OCI-LY3 (cell line): ENCODE data around the gene EHBP1L1.

Experiments
- CTCF ChIP-seq: fragments of 200-600, 300-600 bp; sonication (generic); IDR thresholded peaks from 2 replicates; pipeline ENCODE4 v1.5.1; 2014; ENCODE audit warnings: antibody characterized with exemption, low read length, low read depth
- EZH2phosphoT487 ChIP-seq: fragments of 200-600 bp; shearing (Covaris generic); IDR thresholded peaks from 2 replicates; pipeline ENCODE4 v1.6.1; 2018; ENCODE audit warnings: antibody characterized with exemption, mixed run types, low read depth

GRCh38 chr11:65562020-65562419 lies 13.8 kb upstream of the EHBP1L1 start:
- TF ChIP-seq CTCF = no peak
- no peak for TF ChIP-seq EZH2phosphoT487
